ENCODE measurements around the gene IER5L.

The IER5L gene

GRCh38 chr9:129172816-129173215, 5.2 kb downstream of the IER5L start:
- TF ChIP-seq CTCF (IDR thresholded peaks at IDR 0.05; ENCODE audit: insufficient read depth, low read depth, low read length, missing control alignments), result no peak
- no peak for DNase-seq (ENCODE audit: low read depth)
- H3K4me3 ChIP-seq (ENCODE audit: low read depth, low read length), result no peak overlapping the region

- no peak for TF ChIP-seq CTCF (IDR thresholded peaks at IDR 0.05; ENCODE audit: insufficient read depth, low read depth, low read length, missing control alignments)
- H3K4me3 ChIP-seq (ENCODE audit: low read depth, low read length), result no peak overlapping the region
- no peak for DNase-seq (ENCODE audit: low read depth)
Observed at GRCh38 chr9:129171993-129172751, 5.9 kb downstream of the IER5L start.

- peak; percentile 42 for DNase-seq (ENCODE audit: low read depth)
- TF ChIP-seq CTCF (IDR thresholded peaks at IDR 0.05; ENCODE audit: insufficient read depth, low read depth, low read length, missing control alignments), result no peak
- no peak overlapping the region for H3K4me3 ChIP-seq (ENCODE audit: low read depth, low read length)
Observed at GRCh38 chr9:129170229-129170628, 7.8 kb downstream of the IER5L start.

DNA sequence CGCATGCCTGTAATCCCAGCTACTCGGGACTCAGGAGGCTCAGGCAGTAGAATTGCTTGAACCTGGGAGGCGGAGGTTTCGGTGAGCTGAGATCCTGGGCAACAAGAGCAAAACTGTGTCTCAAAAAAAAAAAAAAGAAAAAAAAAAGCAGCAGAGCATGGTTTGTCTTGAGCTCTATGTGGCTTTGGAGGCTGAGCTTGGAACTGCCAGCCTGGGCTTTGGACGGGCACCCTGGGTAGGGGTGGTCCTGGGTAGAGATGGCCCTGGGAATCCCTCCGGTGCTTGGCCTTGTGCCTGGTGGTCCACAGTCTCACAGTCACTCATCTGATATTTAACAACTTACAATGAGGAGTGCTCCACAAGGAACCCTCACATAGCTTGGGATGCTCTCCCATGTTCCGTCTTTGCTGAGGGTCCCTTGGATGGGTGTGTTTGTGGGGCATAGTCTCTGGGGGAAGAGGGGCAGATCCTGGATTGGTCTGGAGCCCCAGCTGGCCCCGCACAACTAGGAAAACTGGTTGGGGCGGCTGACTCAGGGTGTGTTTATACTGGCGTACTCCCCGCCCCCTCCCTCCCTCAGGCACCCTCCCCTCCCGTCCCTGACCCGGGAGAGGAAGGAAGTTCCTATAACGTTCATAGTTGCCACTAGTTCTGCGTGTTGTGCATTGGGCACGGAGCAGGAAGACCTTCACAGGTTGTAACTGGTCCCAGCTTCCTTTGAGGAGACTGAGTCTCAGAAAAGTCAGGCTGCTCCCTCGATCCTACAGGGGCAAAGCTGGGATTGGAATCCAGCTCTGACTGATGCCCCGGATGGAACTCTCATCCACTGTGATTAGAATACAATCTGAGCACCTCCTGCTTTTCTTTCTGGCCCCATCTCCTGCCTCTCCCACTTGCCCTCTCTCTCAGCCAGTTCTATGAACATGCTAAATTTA, 11.2 kb downstream of the IER5L start:
- H3K4me3 ChIP-seq (ENCODE audit: low read depth, low read length), result no peak overlapping the region
- no peak for TF ChIP-seq CTCF (IDR thresholded peaks at IDR 0.05; ENCODE audit: insufficient read depth, low read depth, low read length, missing control alignments)
- no peak for DNase-seq (ENCODE audit: low read depth)

GRCh38 chr9:129165198-129165597, 12.9 kb downstream of the IER5L start:
- no peak for DNase-seq (ENCODE audit: low read depth)
- TF ChIP-seq CTCF (IDR thresholded peaks at IDR 0.05; ENCODE audit: insufficient read depth, low read depth, low read length, missing control alignments), result no peak
- no peak overlapping the region for H3K4me3 ChIP-seq (ENCODE audit: low read depth, low read length)

- TF ChIP-seq CTCF (IDR thresholded peaks at IDR 0.05; ENCODE audit: insufficient read depth, low read depth, low read length, missing control alignments), result no peak
Observed at GRCh38 chr9:129164246-129164930, 13.7 kb downstream of the IER5L start.

More at GRCh38 chr9:129164246-129164930, 13.7 kb downstream of the IER5L start:
- no peak for DNase-seq (ENCODE audit: low read depth)
- no peak overlapping the region for H3K4me3 ChIP-seq (ENCODE audit: low read depth, low read length)
